GM19397 (cell line): ENCODE results near the gene DPP9.

Experiments
- ATAC-seq: cut with Tn5 transposase; IDR thresholded peaks from one replicate; pipeline ENCODE4 v1.9.1; 2021; ENCODE audit warnings: mild to moderate bottlenecking, moderate library complexity; ENCODE audit not compliant: unreplicated experiment

Gene DPP9

DNA sequence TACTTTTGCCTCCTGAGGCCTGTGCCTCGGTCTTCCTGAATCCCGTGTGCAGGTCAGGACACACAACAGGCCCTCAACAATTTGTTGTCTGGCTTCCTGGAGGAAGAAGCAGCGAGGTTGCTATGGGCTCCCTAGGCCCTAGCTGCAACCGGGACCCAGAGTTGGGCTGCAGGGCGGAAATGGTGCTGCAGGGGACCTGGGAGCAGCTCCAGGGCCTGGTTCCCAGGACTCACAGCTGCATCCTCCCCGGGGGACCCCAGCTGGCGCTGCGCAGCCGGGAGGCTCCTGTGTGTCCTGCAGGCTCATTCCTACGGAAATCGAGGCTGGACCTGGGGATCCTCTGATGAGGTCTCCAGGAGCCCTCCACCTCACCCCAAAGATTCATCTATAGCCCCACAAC, 85.3 kb downstream of the DPP9 start:
- no peak for ATAC-seq

DNA sequence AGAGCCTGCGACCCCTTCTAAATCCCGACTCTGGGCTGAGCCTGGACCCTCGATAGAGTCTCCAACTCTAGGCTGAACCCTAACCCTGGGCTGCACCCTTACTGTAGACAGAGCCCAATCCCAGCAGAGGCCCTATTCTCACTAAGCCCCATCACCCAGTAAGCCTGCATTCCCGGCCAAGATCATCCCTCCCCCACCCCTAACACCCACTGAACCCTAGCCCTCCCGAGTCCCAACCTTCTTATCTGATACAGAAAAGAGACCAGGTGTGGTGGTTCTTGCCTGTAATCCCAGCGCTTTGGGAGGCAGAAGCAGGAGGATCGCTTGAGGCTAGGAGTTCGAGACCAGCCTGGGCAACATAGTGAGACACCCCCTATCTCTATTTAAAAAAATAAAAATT, 86.9 kb downstream of the DPP9 start:
- ATAC-seq = no peak

DNA sequence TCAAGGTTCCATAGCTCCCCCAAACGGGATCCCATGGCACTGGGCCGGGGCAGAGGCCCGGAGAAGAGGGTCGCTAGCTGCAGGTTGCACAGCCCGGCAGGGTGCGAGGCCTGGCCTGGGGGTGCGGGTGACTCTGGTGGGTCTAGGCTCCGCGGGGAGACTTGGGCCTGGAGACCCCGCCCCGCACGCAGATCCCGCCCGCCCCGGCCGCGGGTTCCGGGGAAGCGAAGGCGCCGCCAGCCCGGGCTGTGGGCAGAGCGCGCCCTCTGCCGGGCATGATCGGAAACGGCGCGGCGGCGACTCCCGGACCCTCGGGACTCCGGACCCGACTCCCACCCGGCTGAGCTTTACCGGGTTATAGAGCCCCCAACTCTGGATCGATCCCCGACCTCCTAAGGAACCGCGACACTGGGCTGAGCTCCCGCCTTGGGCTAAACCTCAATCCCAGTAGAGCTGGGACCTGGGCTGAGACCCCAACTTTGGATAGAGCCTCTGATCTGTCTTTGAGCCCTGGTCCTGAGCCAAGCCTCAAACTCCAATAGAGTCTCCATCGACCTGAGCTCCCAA, 87.4 kb downstream of the DPP9 start:
- ATAC-seq = no peak

DNA sequence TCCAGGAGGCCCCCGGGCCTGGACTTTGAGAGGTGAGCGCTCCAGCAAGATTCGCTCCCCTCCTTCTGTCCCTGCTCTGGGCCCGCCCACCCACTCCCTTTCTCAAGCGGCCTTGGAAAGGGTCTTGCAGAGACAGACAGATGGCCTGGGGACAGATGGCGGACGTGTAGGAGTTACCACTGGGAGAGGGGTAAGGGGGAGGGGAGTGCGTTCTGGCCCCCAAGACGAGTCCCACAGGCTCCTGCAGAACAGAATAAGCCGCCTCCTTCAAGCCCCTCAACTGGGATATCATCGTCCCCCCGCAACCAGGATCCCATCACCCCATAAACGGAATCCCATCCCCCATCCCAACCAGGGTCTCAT, 87.9 kb downstream of the DPP9 start:
- ATAC-seq = no peak

DNA sequence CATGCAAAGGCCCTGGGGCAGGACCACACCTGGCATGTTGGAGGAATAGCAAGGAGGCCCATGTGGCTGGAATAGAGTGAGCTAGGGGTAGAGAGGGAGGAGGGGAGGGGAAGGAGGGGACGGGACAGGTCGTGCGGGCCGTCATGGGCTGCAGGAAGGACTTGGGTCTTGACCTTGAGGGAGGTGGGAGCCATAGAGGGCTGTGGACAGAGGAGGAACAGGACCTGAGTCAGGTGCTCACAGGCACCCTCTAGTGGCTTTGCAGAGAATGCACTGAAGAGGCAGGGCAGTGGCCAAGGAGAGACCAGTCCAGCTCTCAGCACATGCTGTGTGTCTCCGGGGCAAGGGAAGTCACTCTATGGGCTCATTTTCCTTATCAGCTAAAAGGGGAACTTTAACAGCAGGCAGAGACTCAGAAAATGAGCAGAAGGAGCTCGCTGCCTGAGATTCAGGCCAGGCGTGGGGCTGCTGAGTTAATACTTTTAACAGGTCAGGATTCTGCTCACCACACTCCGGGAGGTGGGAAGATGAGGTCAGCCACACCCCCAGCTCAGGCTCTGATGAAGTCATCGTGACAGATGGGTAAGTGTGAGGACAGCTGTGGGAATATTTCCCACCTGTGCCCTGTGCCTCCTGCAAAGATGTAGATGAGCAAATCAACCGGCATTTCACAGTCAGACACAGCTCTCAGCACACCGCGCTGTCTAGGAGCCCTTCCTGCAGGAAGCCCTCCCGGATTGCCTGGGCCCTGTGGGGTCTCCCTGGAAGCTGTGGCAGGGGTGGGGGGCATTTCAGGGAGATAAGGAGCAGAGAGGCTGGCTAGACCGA, 90.3 kb downstream of the DPP9 start:
- no peak for ATAC-seq
